ENCODE data around the gene AP1S3. TPM values are rescaled to one million over a fixed set of nuclear protein-coding genes. Genes with fewer than 3 reads are reported as not detected.

AP1S3 gene
- total and polyA plus RNA-seq, 8 donors = 1.9 to 8.5 (median 3.8) TPM

- WGBS, 2 donors = 50 to 51% methylated on average over 5 of the region's 5 CpGs
- intact Hi-C loops (cut with DNase I) = no loop called here
- Histone ChIP-seq H3K27me3 (no peaks in the 10 kb centered on the region), H3K4me1 (no peaks in the 10 kb centered on the region), H3K36me3 (no peaks in the 10 kb centered on the region), H3K9me3 (no peaks in the 10 kb centered on the region), H3K27ac (peak overlapping the region in 3 of 4 donors; percentile 3 to 59 (median 48)), H3K4me3 (no peak overlapping the region)
- DNase-seq (peak in 4 of 6 donors; percentile 25 to 55 (median 42)), ATAC-seq (peak; percentile 76 to 92 (median 86)), FAIRE-seq (no peak)
- TF ChIP-seq CTCF (IDR thresholded peaks at IDR 0.05) = no peak
Measured at GRCh38 chr2:223725494-223725893, 111.9 kb downstream of the AP1S3 start.

- no peaks in the 10 kb centered on the region for H3K9me3 ChIP-seq
- FAIRE-seq (no peak), ATAC-seq (no peak), DNase-seq (no peak)
- no peak overlapping the region for H3K4me3 ChIP-seq
- H3K36me3 ChIP-seq = no peaks in the 10 kb centered on the region
- intact Hi-C loops (cut with DNase I) = no loop called here
- peak overlapping the region in 3 of 4 donors; percentile 3 to 59 (median 48) for H3K27ac ChIP-seq
- WGBS, 2 donors = 84 to 89% methylated on average over 4 of the region's 4 CpGs
- no peaks in the 10 kb centered on the region for H3K27me3 ChIP-seq
- no peak for TF ChIP-seq CTCF (IDR thresholded peaks at IDR 0.05)
- no peaks in the 10 kb centered on the region for H3K4me1 ChIP-seq
Measured at GRCh38 chr2:223724861-223725260, 112.5 kb downstream of the AP1S3 start.

GRCh38 chr2:223723954-223724411 lies 113.4 kb downstream of the AP1S3 start:
- TF ChIP-seq CTCF (IDR thresholded peaks at IDR 0.05) = no peak
- Histone ChIP-seq H3K4me1 (no peaks in the 10 kb centered on the region), H3K36me3 (no peaks in the 10 kb centered on the region), H3K27ac (no peak overlapping the region), H3K4me3 (no peak overlapping the region), H3K9me3 (no peaks in the 10 kb centered on the region), H3K27me3 (no peaks in the 10 kb centered on the region)
- intact Hi-C loops (cut with DNase I) = no loop called here
- ATAC-seq (no peak), DNase-seq (no peak), FAIRE-seq (no peak)
- 72% methylated on average over 5 of the region's 5 CpGs for WGBS, 2 donors

- FAIRE-seq = no peak
- Histone ChIP-seq H3K4me3 (no peak overlapping the region), H3K4me1 (no peaks in the 10 kb centered on the region), H3K9me3 (no peaks in the 10 kb centered on the region), H3K27ac (no peak overlapping the region), H3K27me3 (no peaks in the 10 kb centered on the region), H3K36me3 (no peaks in the 10 kb centered on the region)
- DNase-seq = no peak
- no peak for ATAC-seq
- TF ChIP-seq CTCF (IDR thresholded peaks at IDR 0.05) = no peak
- WGBS, 2 donors = 86 to 93% methylated on average over 9 of the region's 9 CpGs
- intact Hi-C loops (cut with DNase I) = no loop called here
Measured at GRCh38 chr2:223722226-223722625, 115.2 kb downstream of the AP1S3 start.

GRCh38 chr2:223721746-223722145 lies 115.6 kb downstream of the AP1S3 start:
- Histone ChIP-seq H3K4me1 (no peaks in the 10 kb centered on the region), H3K36me3 (no peaks in the 10 kb centered on the region), H3K4me3 (no peak overlapping the region), H3K27ac (no peak overlapping the region), H3K9me3 (no peaks in the 10 kb centered on the region), H3K27me3 (no peaks in the 10 kb centered on the region)
- DNase-seq = no peak
- intact Hi-C loops (cut with DNase I) = no loop called here
- WGBS, 2 donors = 92 to 94% methylated on average over 5 of the region's 5 CpGs
- ATAC-seq = no peak
- FAIRE-seq = no peak
- TF ChIP-seq CTCF (IDR thresholded peaks at IDR 0.05) = no peak
